Stimulated activated naive B cell treated with anti-CD40 and anti-IgM and Interleukin-4, amounts not matched to agents 10 μg/mL and 1 μg/mL and 100 μg/mL, for 72 hours (primary cell): Measurements from ENCODE around the gene SEMA4G.
A peak's percentile ranks its signal among the peaks of the same experiment; 100 is the strongest.

Experiments used
- ATAC-seq, 2 donors: fragments of 150-1000 bp; cut with Tn5 transposase; replicated peaks; 2 replicates each; pipeline ENCODE4 v1.10.0; 2021; ENCODE audit warnings: moderate library complexity in 1 of 2
- DNase-seq: peaks from one replicate; pipeline ENCODE4 v3.0.0; 2021
- H3K27ac Mint-ChIP-seq: one replicate; pipeline ENCODE4 v1.8.0; 2022; ENCODE audit warnings: mild to moderate bottlenecking, mixed read lengths
- H3K27me3 Mint-ChIP-seq, 2 donors: one replicate each; pipeline ENCODE4 v1.8.0; 2022; ENCODE audit warnings: mixed read lengths in 2 of 2
- H3K36me3 Mint-ChIP-seq, 2 donors: one replicate each; pipeline ENCODE4 v1.8.0; 2022; ENCODE audit warnings: mixed read lengths in 2 of 2, mild to moderate bottlenecking in 1 of 2
- H3K4me1 Mint-ChIP-seq, 2 donors: one replicate each; pipeline ENCODE4 v1.8.0; 2022; ENCODE audit warnings: mixed read lengths in 2 of 2, mild to moderate bottlenecking in 1 of 2
- H3K4me3 Mint-ChIP-seq, 2 donors: one replicate each; pipeline ENCODE4 v1.8.0; 2022; ENCODE audit warnings: mild to moderate bottlenecking in 2 of 2, mixed read lengths in 2 of 2, moderate library complexity in 1 of 2
- H3K9me3 Mint-ChIP-seq, 2 donors: one replicate each; pipeline ENCODE4 v1.8.0; 2022; ENCODE audit warnings: mixed read lengths in 2 of 2, mild to moderate bottlenecking in 1 of 2

The SEMA4G gene

GRCh38 chr10:100988166-100988565, 18.9 kb downstream of the SEMA4G start:
- Mint-ChIP-seq H3K4me1 (peaks cover 25 to 55% of the 10 kb centered on the region in 2 donors), H3K36me3 (peaks cover 43 to 50% of the 10 kb centered on the region in 2 donors), H3K27me3 (no peaks in the 10 kb centered on the region), H3K27ac (no peak overlapping the region), H3K4me3 (peak overlapping the region; percentile 93 to 96), H3K9me3 (no peaks in the 10 kb centered on the region)
- ATAC-seq = no peak
- no peak for DNase-seq

DNA sequence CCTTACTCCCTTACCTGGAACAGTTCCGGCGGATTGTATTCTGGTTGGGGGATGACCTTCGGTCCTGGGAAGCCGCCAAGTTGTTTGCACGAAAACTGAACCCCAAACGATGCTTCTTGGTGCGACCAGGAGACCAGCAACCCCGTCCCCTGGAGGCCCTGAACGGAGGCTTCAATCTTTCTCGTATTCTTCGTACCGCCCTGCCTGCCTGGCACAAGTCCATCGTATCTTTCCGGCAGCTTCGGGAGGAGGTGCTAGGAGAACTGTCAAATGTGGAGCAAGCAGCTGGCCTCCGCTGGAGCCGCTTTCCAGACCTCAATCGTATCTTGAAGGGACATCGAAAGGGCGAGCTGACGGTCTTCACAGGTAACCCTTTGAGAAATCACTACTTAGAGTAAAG, 19.8 kb downstream of the SEMA4G start:
- Mint-ChIP-seq H3K4me1 (peaks cover 24 to 60% of the 10 kb centered on the region in 2 donors), H3K9me3 (no peaks in the 10 kb centered on the region), H3K4me3 (peak overlapping the region in 1 of 2 donors; percentile 16), H3K27ac (no peak overlapping the region), H3K36me3 (peaks cover 45 to 53% of the 10 kb centered on the region in 2 donors), H3K27me3 (no peaks in the 10 kb centered on the region)
- ATAC-seq = no peak
- DNase-seq = no peak

GRCh38 chr10:100993986-100994708, 24.8 kb downstream of the SEMA4G start:
- Mint-ChIP-seq H3K4me1 (peaks cover 27 to 50% of the 10 kb centered on the region in 2 donors), H3K27me3 (no peaks in the 10 kb centered on the region), H3K36me3 (peaks cover 25 to 35% of the 10 kb centered on the region in 2 donors), H3K4me3 (no peak overlapping the region), H3K9me3 (no peaks in the 10 kb centered on the region), H3K27ac (peak overlapping the region; percentile 71)
- ATAC-seq (no peak), DNase-seq (no peak)

- H3K27ac Mint-ChIP-seq = no peak overlapping the region
These were observed 25.9 kb downstream of the SEMA4G start for GRCh38 chr10:100995181-100995580.

DNA sequence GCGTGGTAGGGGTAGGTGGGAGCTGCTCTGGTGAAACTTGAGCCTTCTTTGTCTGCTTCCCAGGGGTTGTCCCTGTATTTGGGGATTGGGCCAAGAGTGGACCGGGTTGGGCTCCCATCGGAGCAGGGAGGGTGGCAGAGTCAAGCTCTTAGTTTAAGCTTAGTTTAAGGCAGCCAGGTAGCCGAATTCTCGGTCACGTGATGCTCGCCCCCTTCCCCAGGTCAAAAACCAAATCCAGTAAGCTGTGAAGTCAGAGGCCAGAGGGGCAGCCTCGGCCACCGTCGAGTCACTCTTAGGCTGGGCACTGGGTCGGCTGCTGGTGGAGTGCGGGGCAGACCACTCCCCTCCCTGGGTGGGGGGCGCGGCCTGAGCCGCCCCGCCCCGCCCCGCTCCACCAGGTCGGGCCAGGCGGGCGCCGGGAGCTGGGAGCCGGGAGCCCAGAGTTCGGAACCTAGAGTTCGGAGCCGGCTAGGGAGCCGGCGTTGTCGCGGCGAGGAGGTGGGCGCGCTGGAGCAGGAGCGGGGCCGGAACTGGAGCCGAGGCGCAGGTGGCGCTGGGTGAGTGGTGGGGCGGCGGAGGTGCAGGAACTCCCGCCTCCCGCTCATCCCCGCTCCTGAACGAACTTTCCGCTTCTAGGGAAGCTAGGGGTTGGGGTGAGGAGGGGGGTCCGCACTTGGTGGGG, 27.5 kb downstream of the SEMA4G start:
- DNase-seq (no peak), ATAC-seq (peak; percentile 12 to 24)
- Mint-ChIP-seq H3K9me3 (no peaks in the 10 kb centered on the region), H3K36me3 (peaks cover 16 to 20% of the 10 kb centered on the region in 2 donors), H3K27me3 (no peaks in the 10 kb centered on the region), H3K4me1 (peaks cover 26 to 46% of the 10 kb centered on the region in 2 donors), H3K27ac (peak overlapping the region; percentile 96), H3K4me3 (peak overlapping the region; percentile 82 to 84)

More at GRCh38 chr10:100995181-100995580, 25.9 kb downstream of the SEMA4G start:
- H3K9me3 Mint-ChIP-seq = no peaks in the 10 kb centered on the region
- peaks cover 27 to 47% of the 10 kb centered on the region in 2 donors for H3K4me1 Mint-ChIP-seq
- no peak overlapping the region for H3K4me3 Mint-ChIP-seq
- no peaks in the 10 kb centered on the region for H3K27me3 Mint-ChIP-seq
- no peak for ATAC-seq
- peaks cover 25 to 29% of the 10 kb centered on the region in 2 donors for H3K36me3 Mint-ChIP-seq
- no peak for DNase-seq

GRCh38 chr10:100997360-100998182, 28.3 kb downstream of the SEMA4G start:
- peak; percentile 68 for DNase-seq
- H3K4me1 Mint-ChIP-seq = peaks cover 26 to 46% of the 10 kb centered on the region in 2 donors
- peak; percentile 36 to 49 for ATAC-seq
- H3K9me3 Mint-ChIP-seq = no peaks in the 10 kb centered on the region
- peak overlapping the region; percentile 90 for H3K27ac Mint-ChIP-seq
- H3K4me3 Mint-ChIP-seq = peak overlapping the region; percentile 82 to 84
- H3K27me3 Mint-ChIP-seq = no peaks in the 10 kb centered on the region
- H3K36me3 Mint-ChIP-seq = peaks cover 14 to 20% of the 10 kb centered on the region in 2 donors

DNA sequence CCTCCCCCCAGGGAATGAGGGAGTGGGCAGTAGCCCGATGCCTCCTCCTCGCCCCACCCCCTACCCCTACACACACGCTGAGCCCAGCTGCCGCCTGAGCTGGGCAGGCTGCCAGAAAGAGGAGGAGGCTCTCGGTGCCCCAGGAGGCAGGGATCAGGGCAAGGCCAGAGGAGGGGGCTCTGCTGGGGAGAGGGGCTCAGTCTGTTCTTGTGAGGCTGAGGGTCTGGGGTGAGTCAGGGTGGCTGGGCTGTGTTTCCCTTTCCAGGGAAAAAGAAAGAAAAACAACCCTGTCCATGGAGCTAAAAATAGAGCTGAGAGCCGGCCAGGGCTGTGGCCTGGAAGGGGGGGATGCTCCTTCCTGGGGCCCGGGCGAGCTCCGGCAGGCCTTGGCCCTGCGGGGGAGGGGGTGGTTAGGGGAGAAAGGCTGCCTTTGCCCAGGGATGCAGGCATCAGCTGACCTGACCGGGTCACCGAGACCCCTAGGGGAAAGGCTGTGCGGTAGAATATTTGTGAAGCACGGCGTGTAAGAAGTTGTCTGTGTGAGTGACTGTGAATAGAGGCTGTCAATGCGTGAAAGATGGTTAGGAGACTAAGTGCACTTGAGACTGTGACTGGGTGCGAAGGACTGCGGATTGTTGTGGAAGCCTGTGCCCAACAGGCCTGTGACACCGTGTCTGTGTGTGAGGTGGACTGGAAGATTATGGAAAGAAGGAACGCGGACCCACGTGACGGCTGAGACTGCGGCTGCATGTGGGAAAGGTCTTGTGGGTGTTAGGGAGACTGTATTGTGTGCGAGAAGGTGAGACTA, 29.1 kb downstream of the SEMA4G start:
- peaks cover 12 to 14% of the 10 kb centered on the region in 2 donors for H3K36me3 Mint-ChIP-seq
- peak overlapping the region; percentile 82 to 84 for H3K4me3 Mint-ChIP-seq

DNA sequence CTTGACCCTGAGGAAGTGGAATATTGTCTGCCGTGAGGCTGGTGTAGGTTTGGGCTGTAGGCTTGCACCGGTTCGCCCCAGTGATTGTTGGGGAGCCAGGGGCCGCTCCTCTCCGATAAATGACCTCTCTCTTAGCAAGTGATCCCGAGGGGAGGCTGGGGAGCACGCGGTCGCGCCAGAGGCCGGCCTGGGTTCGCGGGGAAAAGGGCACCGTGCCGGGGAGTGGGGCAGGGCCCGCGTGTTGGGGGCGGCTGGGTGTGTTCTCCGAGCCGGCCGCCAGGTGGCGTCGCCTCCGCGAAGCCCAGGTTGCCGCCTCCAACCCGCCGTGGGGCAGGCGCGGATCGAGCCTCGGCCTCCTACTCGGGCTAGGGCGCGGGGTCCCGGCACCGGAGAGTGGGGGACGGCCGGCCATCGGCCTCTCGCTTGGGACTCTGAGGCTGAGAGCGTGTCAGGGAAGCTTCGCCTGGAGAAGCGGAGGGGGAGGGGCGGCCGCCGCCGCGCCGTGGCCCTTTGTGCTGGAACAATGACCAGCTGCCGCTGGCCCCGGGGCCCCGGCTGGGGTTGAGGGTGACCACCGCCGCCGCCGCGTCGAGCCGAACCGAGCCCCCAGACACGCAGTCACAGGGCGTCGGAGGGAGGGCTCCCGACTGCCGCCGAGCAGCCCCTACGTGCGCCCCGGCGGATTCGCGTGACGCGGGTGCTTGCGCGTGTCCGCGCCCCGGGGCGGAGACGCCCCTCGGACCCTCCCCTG, 29.9 kb downstream of the SEMA4G start:
- ATAC-seq = peak; percentile 69 to 71
- peak; percentile 70 for DNase-seq
- Mint-ChIP-seq H3K36me3 (peaks cover 10 to 16% of the 10 kb centered on the region in 2 donors), H3K27ac (peak overlapping the region; percentile 90), H3K9me3 (no peaks in the 10 kb centered on the region), H3K4me1 (peaks cover 26 to 39% of the 10 kb centered on the region in 2 donors), H3K4me3 (peak overlapping the region; percentile 82 to 84), H3K27me3 (no peaks in the 10 kb centered on the region)

More for the DNA sequence above, 29.1 kb downstream of the SEMA4G start:
- no peaks in the 10 kb centered on the region for H3K9me3 Mint-ChIP-seq
- peak; percentile 46 for DNase-seq
- H3K27ac Mint-ChIP-seq = peak overlapping the region; percentile 90
- peaks cover 26 to 42% of the 10 kb centered on the region in 2 donors for H3K4me1 Mint-ChIP-seq
- H3K27me3 Mint-ChIP-seq = no peaks in the 10 kb centered on the region
- ATAC-seq = peak; percentile 43 to 46

DNA sequence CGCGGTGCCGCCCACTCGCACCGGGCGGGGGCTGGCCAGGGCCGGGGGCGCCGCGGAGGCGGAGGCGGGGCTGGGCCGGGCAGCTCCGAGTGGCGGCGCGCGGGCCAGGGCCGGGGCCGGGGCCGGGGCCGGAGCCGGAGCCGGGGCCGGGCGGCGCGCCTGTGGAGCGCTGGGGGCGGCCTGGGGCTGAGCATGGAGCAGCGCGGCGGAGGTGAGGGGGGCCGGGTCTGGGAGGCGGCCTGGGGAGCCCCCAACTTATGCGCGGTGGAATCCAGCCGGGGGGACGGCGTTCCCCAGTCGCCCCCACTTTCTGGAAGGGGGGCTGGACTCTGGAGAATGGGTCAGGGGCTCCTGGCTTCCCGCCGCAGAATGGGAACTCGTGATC, 30.4 kb downstream of the SEMA4G start, which contains the start of gene LZTS2:
LZTS2 (plus strand) TSS at position 67 of the 385 bp plus-strand sequence. CDS start 2,731 bp downstream, outside the sequence.
- Mint-ChIP-seq H3K36me3 (peaks cover 10 to 12% of the 10 kb centered on the region in 2 donors), H3K4me1 (peaks cover 26 to 34% of the 10 kb centered on the region in 2 donors), H3K27me3 (no peaks in the 10 kb centered on the region), H3K27ac (peak within 1 kb of the TSS; percentile 90), H3K4me3 (peak within 1 kb of the TSS; percentile 84), H3K9me3 (no peaks in the 10 kb centered on the region)
- DNase-seq = no peak
- ATAC-seq = peak in 1 of 2 donors; percentile 10

GRCh38 chr10:101000127-101000914, 31.0 kb downstream of the SEMA4G start:
- peak overlapping the region; percentile 84 for H3K27ac Mint-ChIP-seq
- H3K4me3 Mint-ChIP-seq = peak overlapping the region; percentile 61 to 84
- H3K4me1 Mint-ChIP-seq = peaks cover 26 to 34% of the 10 kb centered on the region in 2 donors
- H3K36me3 Mint-ChIP-seq = peaks cover 13 to 15% of the 10 kb centered on the region in 2 donors
- H3K9me3 Mint-ChIP-seq = no peaks in the 10 kb centered on the region
- no peak for DNase-seq
- no peaks in the 10 kb centered on the region for H3K27me3 Mint-ChIP-seq
- ATAC-seq = no peak

DNA sequence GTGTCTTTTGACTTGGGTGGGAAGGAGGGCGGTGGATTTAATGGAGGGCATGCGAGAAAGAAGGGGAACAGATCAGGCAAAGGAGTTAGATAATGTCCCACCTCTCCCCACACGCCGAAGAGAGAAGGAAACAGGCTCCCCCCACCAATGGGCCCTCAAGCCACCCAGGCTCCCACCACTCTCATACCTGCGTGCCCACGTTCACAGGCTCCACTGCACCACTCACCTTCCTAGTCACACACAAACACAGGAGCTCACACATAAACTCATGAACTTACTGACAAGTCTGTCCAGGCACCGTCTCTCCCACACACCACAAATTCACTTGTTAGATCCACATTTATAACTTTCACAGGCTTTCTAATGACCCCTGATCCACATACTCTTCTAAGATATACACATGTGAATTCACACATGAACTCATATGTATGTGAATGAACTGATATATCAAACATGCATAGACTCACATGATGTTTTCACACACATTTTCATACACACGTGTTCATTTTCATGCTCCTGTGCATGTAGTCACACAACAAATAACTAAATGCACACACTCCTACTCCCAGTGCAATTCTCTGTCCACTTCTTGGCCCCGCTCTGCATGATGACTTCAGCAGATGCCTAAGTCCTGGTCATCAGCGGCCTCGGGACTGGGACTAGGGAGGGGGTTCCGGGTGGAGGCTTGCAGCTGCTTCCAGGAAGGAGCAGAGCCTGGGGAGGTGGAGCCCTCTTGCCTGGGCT, 31.8 kb downstream of the SEMA4G start:
- ATAC-seq (no peak), DNase-seq (no peak)
- Mint-ChIP-seq H3K27ac (peak overlapping the region; percentile 1), H3K9me3 (no peaks in the 10 kb centered on the region), H3K27me3 (no peaks in the 10 kb centered on the region), H3K4me3 (peak overlapping the region; percentile 61 to 84), H3K4me1 (peaks cover 26 to 34% of the 10 kb centered on the region in 2 donors), H3K36me3 (peaks cover 14 to 16% of the 10 kb centered on the region in 2 donors)

DNA sequence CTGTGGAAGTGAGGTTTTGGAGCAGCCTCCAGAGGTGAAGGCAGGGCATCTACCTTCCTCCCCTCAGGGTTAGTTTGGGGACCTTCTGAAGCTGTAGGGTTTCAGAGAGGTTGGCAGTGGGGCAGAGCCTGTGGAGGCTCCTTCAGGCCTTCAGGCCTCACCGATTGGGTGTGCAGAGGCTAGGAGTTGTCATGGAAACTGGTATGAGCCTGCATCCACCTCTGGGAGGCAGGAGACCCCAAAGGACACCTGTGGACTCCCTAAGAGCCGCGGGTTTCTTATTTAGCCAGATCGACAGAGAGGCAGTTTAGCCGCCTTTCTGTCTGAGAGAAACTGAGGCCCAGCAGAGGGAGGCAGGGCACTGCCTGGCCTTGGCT, 32.3 kb downstream of the SEMA4G start:
- Mint-ChIP-seq H3K36me3 (peaks cover 12 to 19% of the 10 kb centered on the region in 2 donors), H3K4me1 (peaks cover 22 to 28% of the 10 kb centered on the region in 2 donors), H3K27ac (no peak overlapping the region), H3K27me3 (no peaks in the 10 kb centered on the region), H3K9me3 (no peaks in the 10 kb centered on the region), H3K4me3 (no peak overlapping the region)
- ATAC-seq (no peak), DNase-seq (no peak)
